ENCODE results near the gene HDAC9.

Gene HDAC9

GRCh38 chr7:18494821-18495408, 634 bp upstream of the HDAC9 start:
- Histone ChIP-seq H3K27ac (peak overlapping the region; percentile 56 to 71), H3K4me1 (peaks cover 0 to 46% (median 11%) of the 10 kb centered on the region in 4 donors)
- no peak for TF ChIP-seq CTCF (IDR thresholded peaks at IDR 0.05)

GRCh38 chr7:18496341-18496700, 772 bp downstream of the HDAC9 start:
- Histone ChIP-seq H3K4me3 (peak overlapping the region; percentile 48 to 51), H3K9me3 (no peaks in the 10 kb centered on the region), H3K36me3 (no peaks in the 10 kb centered on the region), H3K4me1 (peaks cover 0 to 60% (median 14%) of the 10 kb centered on the region in 4 donors), H3K27ac (peak overlapping the region; percentile 56 to 71), H3K27me3 (no peaks in the 10 kb centered on the region)
- no peak for TF ChIP-seq CTCF (IDR thresholded peaks at IDR 0.05)
- no peak for DNase-seq
- intact Hi-C loops (cut with DNase I; ENCODE audit: low total_unique reads), result no loop called here

More at GRCh38 chr7:18494821-18495408, 634 bp upstream of the HDAC9 start:
- intact Hi-C loops (cut with DNase I; ENCODE audit: low total_unique reads), result no loop called here
- Histone ChIP-seq H3K4me3 (peak overlapping the region; percentile 48 to 51), H3K9me3 (no peaks in the 10 kb centered on the region), H3K36me3 (no peaks in the 10 kb centered on the region), H3K27me3 (no peaks in the 10 kb centered on the region)
- DNase-seq, result no peak

GRCh38 chr7:18497082-18497481, 1.5 kb downstream of the HDAC9 start:
- no peaks in the 10 kb centered on the region for H3K36me3 ChIP-seq
- intact Hi-C loops (cut with DNase I; ENCODE audit: low total_unique reads), result no loop called here
- peak overlapping the region; percentile 48 to 51 for H3K4me3 ChIP-seq
- no peaks in the 10 kb centered on the region for H3K27me3 ChIP-seq
- peak overlapping the region; percentile 56 to 71 for H3K27ac ChIP-seq
- no peak for TF ChIP-seq CTCF (IDR thresholded peaks at IDR 0.05)
- no peak for DNase-seq
- H3K4me1 ChIP-seq, result peaks cover 0 to 68% (median 15%) of the 10 kb centered on the region in 4 donors
- no peaks in the 10 kb centered on the region for H3K9me3 ChIP-seq

GRCh38 chr7:18497800-18498199, 2.3 kb downstream of the HDAC9 start:
- Histone ChIP-seq H3K4me3 (no peak overlapping the region), H3K36me3 (no peaks in the 10 kb centered on the region), H3K27ac (peak overlapping the region; percentile 56 to 71), H3K9me3 (no peaks in the 10 kb centered on the region), H3K4me1 (peaks cover 0 to 70% (median 15%) of the 10 kb centered on the region in 4 donors), H3K27me3 (no peaks in the 10 kb centered on the region)
- no peak for DNase-seq
- intact Hi-C loops (cut with DNase I; ENCODE audit: low total_unique reads), result no loop called here
- no peak for TF ChIP-seq CTCF (IDR thresholded peaks at IDR 0.05)

GRCh38 chr7:18498341-18498740, 2.8 kb downstream of the HDAC9 start:
- Histone ChIP-seq H3K9me3 (no peaks in the 10 kb centered on the region), H3K4me3 (no peak overlapping the region), H3K36me3 (no peaks in the 10 kb centered on the region), H3K4me1 (peaks cover 0 to 70% (median 15%) of the 10 kb centered on the region in 4 donors), H3K27ac (peak overlapping the region; percentile 56 to 71), H3K27me3 (no peaks in the 10 kb centered on the region)
- no peak for TF ChIP-seq CTCF (IDR thresholded peaks at IDR 0.05)
- intact Hi-C loops (cut with DNase I; ENCODE audit: low total_unique reads), result no loop called here
- DNase-seq, result no peak
